Lung (tissue), 12 donors: Measurements from ENCODE around the gene OR2V1. TPM values are rescaled to one million over a fixed set of nuclear protein-coding genes. Genes with fewer than 3 reads are reported as not detected.

Experiments used
- ATAC-seq: fragments of 200-7000 bp; cut with Tn5 transposase; one replicate; pipeline ENCODE4 v1.9.1; 2020; ENCODE audit warnings: moderate number of reproducible peaks; ENCODE audit not compliant: insufficient read depth, low FRiP score
- DNase-seq, 3 donors: peaks; one replicate each; pipeline ENCODE4 v3.0.0-alpha.2; 2013 to 2017
- H3K27ac ChIP-seq, 2 donors: one replicate each; pipeline ENCODE4 v1.5.1; 2013; ENCODE audit warnings: mild to moderate bottlenecking in 2 of 2, moderate library complexity in 2 of 2, control low read depth in 1 of 2, inconsistent platforms in 1 of 2, low read depth in 1 of 2, low read length in 1 of 2
- H3K27me3 ChIP-seq, 3 donors: one replicate each; pipeline ENCODE4 v1.5.1; 2013; ENCODE audit warnings: low read length in 2 of 3; ENCODE audit not compliant: control insufficient read depth in 3 of 3, insufficient read depth in 3 of 3
- H3K36me3 ChIP-seq, 4 donors: one replicate each; pipeline ENCODE4 v1.5.1; 2013; ENCODE audit warnings: low read length in 4 of 4, mild to moderate bottlenecking in 1 of 4, moderate library complexity in 1 of 4; ENCODE audit not compliant: control insufficient read depth in 4 of 4, insufficient read depth in 4 of 4
- H3K4me1 ChIP-seq, 5 donors: one replicate each; pipeline ENCODE4 v1.5.1; 2013; ENCODE audit warnings: low read length in 5 of 5, mild to moderate bottlenecking in 2 of 5, moderate library complexity in 1 of 5; ENCODE audit not compliant: control insufficient read depth in 5 of 5, insufficient read depth in 5 of 5
- H3K4me3 ChIP-seq: one replicate; pipeline ENCODE4 v1.5.1; 2013; ENCODE audit warnings: mild to moderate bottlenecking, control low read depth, moderate library complexity
- H3K9ac ChIP-seq, 2 donors: one replicate each; pipeline ENCODE4 v1.5.1; 2013; ENCODE audit warnings: low read length in 2 of 2, control low read depth in 1 of 2; ENCODE audit not compliant: insufficient read depth in 1 of 2
- H3K9me3 ChIP-seq, 4 donors: one replicate each; pipeline ENCODE4 v1.5.1; 2013; ENCODE audit warnings: low read length in 3 of 4, mild to moderate bottlenecking in 1 of 4, moderate library complexity in 1 of 4; ENCODE audit not compliant: control insufficient read depth in 4 of 4, insufficient read depth in 3 of 4
- CTCF ChIP-seq: IDR thresholded peaks from 2 replicates; pipeline ENCODE4 v1.5.1; 2012; ENCODE audit warnings: mild to moderate bottlenecking; ENCODE audit errors: control extremely low read depth, extremely low read depth
- WGBS, 2 donors: extraction: QIAGEN DNeasy Blood & Tissue Kit; methylation state at CpG; one replicate each; pipeline ENCODE4 v1.1.7; 2013; 5-methylcytosine and 5-hydroxymethylcytosine counted together
- polyA plus RNA-seq, 2 donors: library from polyadenylated mRNA; stranded (reverse); fragments of 200-250 nt; gene quantifications; one replicate each; pipeline ENCODE4 v1.2.1, GENCODE V29; 2013
- total RNA-seq, 2 donors: library from RNA; depleted of rRNA in 1 of 2; stranded (reverse); fragments of >200 nt in 1 of 2; gene quantifications; one replicate each; pipeline ENCODE4 v1.2.1, GENCODE V29; 2014 to 2021
- donor health status: control.
- donor health status: control.
- donor health status: Bipolar disorder and iron deficiency.
- donor health status: healthy.
- donor health status: DM: yes; HTN: yes; CAD: no.

Gene OR2V1
- total and polyA plus RNA-seq, 4 donors, result not detected

DNA sequence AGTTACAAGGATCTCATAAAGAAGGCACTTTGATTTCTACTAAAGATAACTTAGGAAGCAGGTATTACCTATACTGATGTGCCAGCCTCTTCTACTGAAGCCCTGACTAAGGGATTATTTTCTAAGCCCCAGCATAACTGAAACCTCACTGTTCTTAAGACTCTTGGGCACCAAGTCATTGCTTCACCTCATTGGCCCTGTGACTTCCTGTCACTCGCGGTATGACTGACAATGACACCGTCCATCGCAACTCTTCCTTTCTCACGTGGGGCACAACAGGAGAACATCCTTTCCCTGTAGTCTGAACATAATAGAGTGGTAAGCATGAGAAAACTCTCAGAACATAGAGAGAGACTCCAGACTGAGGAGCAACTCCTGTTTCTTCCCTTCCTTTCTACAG is 22.8 kb upstream of the OR2V1 start:
- no peak overlapping the region for H3K4me3 ChIP-seq
- no peaks in the 10 kb centered on the region for H3K36me3 ChIP-seq
- no peak for TF ChIP-seq CTCF
- ATAC-seq (no peak), DNase-seq (no peak)
- no peaks in the 10 kb centered on the region for H3K9me3 ChIP-seq
- no peak overlapping the region for H3K27ac ChIP-seq
- H3K27me3 ChIP-seq, result peaks cover 0 to 15% (median 0%) of the 10 kb centered on the region in 3 donors
- H3K4me1 ChIP-seq, result no peaks in the 10 kb centered on the region
- no peak overlapping the region for H3K9ac ChIP-seq
- 31 to 53% methylated on average over 5 of the region's 5 CpGs for WGBS, 2 donors

- Histone ChIP-seq H3K36me3 (no peaks in the 10 kb centered on the region), H3K9me3 (no peaks in the 10 kb centered on the region), H3K27me3 (peaks cover 0 to 11% (median 0%) of the 10 kb centered on the region in 3 donors), H3K27ac (no peak overlapping the region), H3K9ac (no peak overlapping the region), H3K4me3 (no peak overlapping the region), H3K4me1 (no peaks in the 10 kb centered on the region)
- WGBS, 2 donors, result 79% methylated on average over 9 of the region's 9 CpGs
- DNase-seq (no peak), ATAC-seq (no peak)
- no peak for TF ChIP-seq CTCF
These were observed 21.4 kb upstream of the OR2V1 start for GRCh38 chr5:181152406-181152805.

DNA sequence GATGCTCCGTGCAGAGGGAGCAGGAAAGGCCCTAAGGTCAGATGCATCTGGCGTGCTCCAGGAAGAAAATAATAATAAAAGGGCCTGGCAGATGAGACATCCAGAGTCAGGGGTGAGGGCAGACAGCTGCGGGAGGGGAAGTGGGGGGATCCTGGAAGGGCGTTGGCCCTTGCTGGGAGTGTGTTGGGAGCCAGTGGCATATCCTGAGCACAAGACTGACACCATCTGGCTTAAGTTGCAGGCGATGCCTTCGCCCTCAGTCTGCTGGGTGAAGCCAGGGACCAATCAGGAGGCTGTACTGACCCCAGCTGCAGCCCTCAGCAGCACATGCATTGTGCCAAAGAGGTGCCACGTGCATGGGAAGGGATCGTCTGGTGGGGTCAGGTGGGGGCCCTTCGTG is 20.2 kb upstream of the OR2V1 start:
- H3K9me3 ChIP-seq, result no peaks in the 10 kb centered on the region
- no peak overlapping the region for H3K27ac ChIP-seq
- WGBS, 2 donors, result 26 to 39% methylated on average over 9 of the region's 9 CpGs
- H3K36me3 ChIP-seq, result no peaks in the 10 kb centered on the region
- no peak for TF ChIP-seq CTCF
- ATAC-seq (no peak), DNase-seq (no peak)
- peaks cover 0 to 3% (median 0%) of the 10 kb centered on the region in 3 donors for H3K27me3 ChIP-seq
- H3K4me3 ChIP-seq, result no peak overlapping the region
- H3K9ac ChIP-seq, result no peak overlapping the region
- H3K4me1 ChIP-seq, result no peaks in the 10 kb centered on the region
